ENCODE results near the gene THSD8. TPM values are rescaled to one million over a fixed set of nuclear protein-coding genes. Genes with fewer than 3 reads are reported as not detected.

The THSD8 gene
- total and polyA plus RNA-seq, 2 of the 8 experiments (the other 6 are each of a cell fraction or from before 2014, with no cell fraction given), result 8.2 to 42.3 TPM

DNA sequence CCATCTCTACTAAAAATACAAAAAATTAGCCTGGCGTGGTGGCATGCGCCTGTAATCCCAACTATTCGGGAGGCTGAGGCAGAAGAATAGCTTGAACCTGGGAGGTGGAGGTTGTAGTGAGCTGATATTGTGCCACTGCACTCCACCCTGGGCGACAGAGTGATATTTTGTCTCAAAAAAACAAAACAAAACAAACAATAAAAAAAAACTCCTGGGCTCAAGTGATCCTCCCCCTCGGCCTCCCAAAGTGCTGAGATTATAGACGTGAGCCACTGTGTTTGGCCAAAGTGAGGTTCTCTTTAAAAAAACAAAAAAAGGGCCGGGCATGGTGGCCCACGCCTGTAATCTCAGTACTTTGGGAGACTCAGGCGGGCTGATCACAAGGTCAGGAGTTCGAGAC lies 14.4 kb upstream of the THSD8 start:
- Histone ChIP-seq H2BK20ac (ENCODE audit: low read length) (no peak overlapping the region), H3K4me1 (replicated peaks in 1 of 4; ENCODE audit: control insufficient read depth in 3 of 4, insufficient read depth in 4 of 4, low read length in 3 of 4) (peaks cover 16 to 43% (median 24%) of the 10 kb centered on the region in 4 experiments), H3K14ac (ENCODE audit: insufficient read length) (no peak overlapping the region), H4K20me1 (replicated peaks in 1 of 2; ENCODE audit: control insufficient read depth in 1 of 2, insufficient read depth in 2 of 2, low read length in 2 of 2) (peaks cover 0 to 1% of the 10 kb centered on the region in 2 experiments), H2BK5ac (ENCODE audit: low read depth, low read length) (no peak overlapping the region), H3K23ac (ENCODE audit: insufficient read length) (no peak overlapping the region), H4K91ac (replicated peaks; ENCODE audit: insufficient read length, low read length) (no peak overlapping the region), H4K8ac (ENCODE audit: extremely low read depth, insufficient read depth, low read length) (no peak overlapping the region), H2BK120ac (replicated peaks; ENCODE audit: low read depth, low read length) (no peak overlapping the region), H3K18ac (ENCODE audit: extremely low read depth, low read length) (no peak overlapping the region), H2BK15ac (ENCODE audit: low read length) (no peak overlapping the region), H3K36me3 (ENCODE audit: control insufficient read depth in 2 of 4, insufficient read depth in 4 of 4, low read length in 3 of 4) (no peaks in the 10 kb centered on the region), H3K4me2 (ENCODE audit: insufficient read depth in 1 of 2, low read depth in 2 of 2, low read length in 2 of 2) (no peak overlapping the region), H3K56ac (replicated peaks; ENCODE audit: insufficient read length, low read depth, low read length) (no peak overlapping the region), H3K23me2 (ENCODE audit: low read depth, low read length) (peaks cover 31% of the 10 kb centered on the region; the same call in 1 of the 2 replicates), H3K4ac (replicated peaks; ENCODE audit: insufficient read length, low read depth, low read length) (no peak overlapping the region), H3K9ac (replicated peaks in 1 of 4; ENCODE audit: extremely low read depth in 1 of 4, low read depth in 3 of 4, low read length in 3 of 4) (no peak overlapping the region), H3K4me3 (ENCODE audit: extremely low read depth in 1 of 4, insufficient read depth in 2 of 4, low read depth in 3 of 4, low read length in 4 of 4) (no peak overlapping the region), H2AFZ (ENCODE audit: low read length) (no peak overlapping the region), H2BK12ac (ENCODE audit: low read depth, low read length) (no peak overlapping the region), H3K27ac (ENCODE audit: low read depth, low read length) (no peak overlapping the region), H3K27me3 (replicated peaks in 1 of 4; ENCODE audit: control insufficient read depth in 3 of 4, extremely low read depth in 1 of 4, insufficient read depth in 3 of 4, low read length in 3 of 4) (peaks cover 0 to 16% (median 11%) of the 10 kb centered on the region in 4 experiments; a peak in 5 of 7 replicates), H3K9me3 (ENCODE audit: insufficient read depth in 2 of 2, low read depth in 1 of 2, low read length in 1 of 2) (no peaks in the 10 kb centered on the region), H3K79me1 (ENCODE audit: low read depth, low read length) (no peaks in the 10 kb centered on the region; the same call in 1 of the 2 replicates), H4K5ac (ENCODE audit: insufficient read length, low read depth, low read length) (no peak overlapping the region), H3K79me2 (ENCODE audit: control insufficient read depth in 1 of 2, insufficient read depth in 2 of 2, low read length in 2 of 2) (no peaks in the 10 kb centered on the region), H2AK5ac (ENCODE audit: low read depth, low read length) (no peak overlapping the region; the same call in 1 of the 2 replicates)
- no peak for FAIRE-seq
- no peak for DNase-seq (ENCODE audit: low read depth in 1 of 2, low spot score in 2 of 2)
- WGBS, 2 experiments (ENCODE audit: extremely low coverage in 1 of 2, insufficient coverage in 1 of 2, insufficient read length in 1 of 2, insufficient replicate concordance in 2 of 2, low coverage in 1 of 2, low lambda C conversion rate in 2 of 2, missing lambda C conversion rate in 1 of 2), result 91% methylated on average over 10 of the region's 10 CpGs; no CpG with 5 or more reads in 1 of the 2 experiments
- CTCF ChIA-PET (ENCODE audit: partially characterized antibody), result interaction anchor here (0.7 to 4.5 kb wide), 5 partner anchors 9 to 27 kb away, joined by 3 to 39 read pairs (median 14); partner anchors contain the start of genes PRDX2 and THSD8
- POLR2A ChIA-PET (ENCODE audit: partially characterized antibody), result interaction anchor here (0.6 to 3.5 kb wide), 8 partner anchors 9 to 719 kb away, joined by 3 to 33 read pairs (median 5); partner anchors contain the start of genes GET3, HOOK2 and RNASEH2A
- TF ChIP-seq SP2 (IDR thresholded peaks at IDR 0.05; ENCODE audit: low read length) (no peak), CREB1 (IDR thresholded peaks at IDR 0.05) (no peak), ASH2L (IDR thresholded peaks at IDR 0.05; ENCODE audit: low read length) (no peak), TAF7 (optimal IDR thresholded peaks at IDR 0.05; ENCODE audit: borderline replicate concordance, low read depth, low read length) (no peak), BRCA1 (IDR thresholded peaks at IDR 0.05; ENCODE audit: low read depth, low read length) (no peak), SIRT6 (IDR thresholded peaks at IDR 0.05; ENCODE audit: low read length) (no peak), POLR2AphosphoS5 (IDR thresholded peaks at IDR 0.05; ENCODE audit: low read depth, low read length) (no peak), NRF1 (IDR thresholded peaks at IDR 0.05; ENCODE audit: low read depth, low read length) (no peak), PHF8 (conservative IDR thresholded peaks at IDR 0.05; ENCODE audit: low read depth, low read length) (no peak), POU5F1 (IDR thresholded peaks at IDR 0.05; ENCODE audit: low read depth, low read length) (no peak), BACH1 (IDR thresholded peaks at IDR 0.05; ENCODE audit: low read length) (no peak), JUN (IDR thresholded peaks at IDR 0.05; ENCODE audit: low read depth, low read length) (no peak), YY1 (IDR thresholded peaks at IDR 0.05; ENCODE audit: low read depth, low read length) (no peak), MAFK (IDR thresholded peaks at IDR 0.05; ENCODE audit: low read depth, low read length) (no peak), GTF2F1 (IDR thresholded peaks at IDR 0.05; ENCODE audit: borderline replicate concordance, low read depth, low read length) (no peak), TAF1 (IDR thresholded peaks at IDR 0.05; ENCODE audit: low read depth, low read length) (no peak)

Measured in H1 (cell line).